NCI-H345 treated with DMSO at 0.1 percent for 48 hours (cell line): ENCODE measurements around the gene PGR.

ENCODE experiments used
- DNase-seq: peaks from one replicate; lab custom pipeline; 2025; ENCODE audit not compliant: unreplicated experiment; lab: John Stamatoyannopoulos, UW

PGR gene

GRCh38 chr11:101129203-101129943, at the start of gene PGR:
Gene PGR, minus strand, starts transcription at chr11:101129813. Its CDS starts 743 bp downstream, at chr11:101129070.
- no peak for DNase-seq

GRCh38 chr11:101176381-101176780, 46.8 kb upstream of the PGR start:
- DNase-seq: no peak

DNA sequence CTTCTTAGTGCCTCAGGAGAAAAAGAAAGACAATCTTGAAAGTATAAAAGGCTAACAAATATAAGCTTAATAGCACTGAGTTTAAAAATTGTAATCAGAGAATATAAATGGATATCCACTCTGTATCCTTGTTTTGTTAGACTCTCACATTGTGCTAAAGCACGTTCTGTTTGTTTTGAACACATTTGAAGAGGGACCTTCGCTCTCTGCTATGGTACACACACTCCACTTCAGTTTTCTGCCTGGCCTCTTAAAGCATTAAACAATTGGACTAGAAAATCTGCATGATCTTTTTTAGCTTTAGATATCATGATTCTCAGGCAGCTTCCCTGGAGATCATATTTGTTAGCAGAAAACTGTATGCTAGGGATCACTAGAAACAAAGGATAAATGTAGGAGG, 40.3 kb upstream of the PGR start:
- DNase-seq: peak; percentile 61

DNA sequence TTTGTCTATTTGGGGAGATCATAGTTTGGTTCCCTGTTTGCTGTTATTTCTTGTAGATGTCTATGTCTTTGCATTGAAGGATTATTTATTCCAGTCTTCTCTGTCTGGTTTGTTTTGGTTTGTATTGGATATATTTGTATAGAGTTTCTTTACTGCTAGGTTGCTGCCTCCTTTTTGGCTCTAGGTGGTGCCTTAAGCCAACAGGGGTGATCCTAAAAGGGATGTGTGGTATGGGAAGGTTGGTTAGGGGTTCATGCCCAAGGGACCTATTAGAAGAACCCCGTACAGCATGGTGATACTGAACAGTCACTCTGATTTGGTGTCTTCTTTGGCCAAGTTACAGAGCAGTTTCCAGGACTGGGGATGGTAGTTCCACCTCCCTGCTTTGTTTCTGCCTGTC, 36.4 kb upstream of the PGR start:
- no peak for DNase-seq

GRCh38 chr11:101158119-101158518, 28.5 kb upstream of the PGR start:
- no peak for DNase-seq

- DNase-seq: no peak
These were observed 8.8 kb upstream of the PGR start for GRCh38 chr11:101138245-101138930.

DNA sequence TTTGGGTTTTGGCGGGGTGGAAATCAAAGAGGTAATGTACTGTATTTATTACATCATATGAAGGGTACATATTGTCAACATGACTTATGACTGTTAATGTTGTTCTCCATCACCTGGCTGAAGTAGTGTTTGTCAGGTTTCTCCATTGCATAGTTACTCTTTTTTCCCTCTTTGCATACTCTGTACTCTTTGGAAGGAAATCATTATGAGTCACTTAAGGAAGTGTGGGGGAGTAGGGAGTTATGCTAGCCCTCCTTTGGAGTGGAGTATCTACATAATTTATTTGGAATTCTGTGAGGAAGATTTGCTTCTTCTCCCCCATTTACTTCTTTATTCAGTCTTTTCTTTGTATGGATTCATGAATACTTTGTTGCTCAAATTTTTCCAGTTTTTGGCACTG, 3.6 kb upstream of the PGR start:
- DNase-seq: no peak

- no peak for DNase-seq
These were observed 926 bp downstream of the PGR start for GRCh38 chr11:101128571-101129202.

- peak; percentile 10 for DNase-seq
These were observed 1.7 kb downstream of the PGR start for GRCh38 chr11:101127699-101128570.

DNA sequence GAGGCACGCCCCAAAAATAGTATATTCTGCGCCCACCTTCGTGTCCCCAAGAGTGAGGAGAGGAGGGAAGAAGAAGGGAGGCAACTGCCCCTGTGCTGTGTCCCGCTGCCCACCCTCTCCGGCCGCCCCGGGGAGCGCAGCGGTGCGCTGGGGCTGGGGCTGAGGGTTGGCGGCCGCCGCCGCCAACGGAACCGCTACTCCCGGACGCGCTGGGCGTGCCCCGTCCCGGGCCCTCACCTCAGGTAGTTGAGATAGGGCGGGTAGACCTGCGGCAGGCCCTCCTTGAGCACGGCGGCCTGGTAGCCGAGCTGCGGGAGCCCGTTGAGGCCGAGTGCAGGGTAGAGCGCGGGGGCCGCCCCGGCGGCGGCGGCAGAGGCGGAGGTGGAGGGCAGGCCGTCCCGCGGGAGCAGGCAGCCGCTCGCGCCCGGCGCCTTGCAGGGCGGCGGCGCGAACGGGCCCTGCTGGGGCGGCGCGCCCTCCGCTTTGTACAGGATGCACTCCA, 2.4 kb downstream of the PGR start:
- DNase-seq: no peak

DNA sequence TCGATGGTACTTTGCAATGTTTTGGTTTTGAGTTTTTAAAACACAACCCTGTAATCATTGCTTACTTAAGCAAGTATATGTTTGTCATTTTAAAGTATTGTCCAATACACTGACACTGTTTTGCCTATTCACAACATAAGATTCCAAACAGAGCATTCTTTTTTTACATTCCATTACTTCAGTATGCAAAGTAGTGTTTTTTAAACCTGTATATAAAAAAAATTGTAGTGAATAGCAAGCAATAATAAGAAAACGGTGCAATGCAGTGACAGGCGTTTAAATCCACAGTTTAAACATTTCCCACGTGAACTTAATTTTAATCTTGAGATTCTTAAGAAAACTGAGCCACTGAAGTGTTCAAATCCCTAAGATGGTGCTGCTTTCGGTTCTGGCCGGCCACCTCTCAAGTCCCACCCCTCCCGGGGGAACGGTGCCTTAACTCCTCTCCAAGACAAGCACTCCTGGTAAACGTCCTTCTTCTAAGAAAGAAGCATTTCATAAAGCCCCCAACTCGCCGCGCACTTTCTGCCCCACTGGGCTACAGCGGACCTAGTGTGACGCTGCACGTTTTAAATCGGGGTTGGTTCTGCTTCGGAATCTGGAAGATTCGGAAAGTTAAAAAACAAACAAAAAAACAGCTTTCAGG, 2.9 kb downstream of the PGR start:
- DNase-seq: no peak

- no peak for DNase-seq
These were observed 13.9 kb downstream of the PGR start for GRCh38 chr11:101115671-101116160.

DNA sequence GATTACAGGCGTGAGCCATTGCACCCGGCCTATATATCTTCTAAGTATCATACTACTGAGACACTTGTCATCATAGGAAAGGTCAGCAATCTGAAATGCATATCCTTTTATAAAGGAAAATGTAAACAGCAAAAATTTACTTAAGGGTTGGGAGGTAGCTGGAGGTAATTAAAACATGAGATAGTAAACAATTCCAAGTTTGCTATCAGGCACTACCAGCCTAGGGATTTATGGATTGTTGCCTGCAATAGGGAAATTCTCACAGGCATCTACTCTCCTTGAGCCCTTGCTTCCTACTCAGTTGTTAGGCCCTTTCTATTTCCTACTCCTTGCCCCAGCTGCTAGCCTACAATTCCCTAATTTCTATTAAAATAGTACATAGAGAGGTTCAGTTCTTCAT, 16.1 kb downstream of the PGR start:
- no peak for DNase-seq

DNA sequence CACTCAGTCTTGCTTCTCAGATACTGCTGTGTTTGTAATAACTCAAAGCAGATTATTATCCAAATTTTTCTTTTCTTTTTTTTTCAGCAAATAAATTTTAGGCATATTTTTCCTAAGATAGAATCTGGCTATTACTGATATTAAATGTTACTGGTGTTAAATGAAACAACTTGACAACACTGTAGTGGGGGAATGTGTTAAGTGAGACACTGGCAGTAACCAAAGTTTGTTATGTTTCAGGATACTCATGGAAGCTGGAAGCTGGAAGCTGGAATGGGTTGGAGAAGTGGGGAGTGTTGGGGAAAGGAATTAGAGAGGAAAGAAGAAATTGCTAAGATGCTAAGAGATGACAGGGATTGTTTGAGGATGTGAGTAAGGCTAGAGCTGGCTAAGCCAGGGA, 24.9 kb downstream of the PGR start:
- no peak for DNase-seq

- DNase-seq: no peak
These were observed 26.2 kb downstream of the PGR start for GRCh38 chr11:101103433-101103832.

- DNase-seq: no peak
These were observed 29.0 kb downstream of the PGR start for GRCh38 chr11:101100601-101101000.

- DNase-seq: no peak
These were observed 33.4 kb downstream of the PGR start for GRCh38 chr11:101096036-101096704.

GRCh38 chr11:101091781-101092180, 37.8 kb downstream of the PGR start:
- DNase-seq: no peak

- DNase-seq: no peak
These were observed 38.8 kb downstream of the PGR start for GRCh38 chr11:101090679-101091270.
